ENCODE data around the gene PLEKHA7.

- TF ChIP-seq NR0B2 (CRISPR knock-in tag; IDR thresholded peaks at IDR 0.05) = no peak
- TF ChIP-seq ETV6 (CRISPR knock-in tag; conservative IDR thresholded peaks at IDR 0.05) = no peak
- no peak for TF ChIP-seq MXD4 (CRISPR knock-in tag; IDR thresholded peaks at IDR 0.05)
- TF ChIP-seq REST (IDR thresholded peaks at IDR 0.05; ENCODE audit: borderline replicate concordance in 1 of 2, low read depth in 1 of 2, low read length in 2 of 2) = no peak
- TF ChIP-seq MAFK (conservative IDR thresholded peaks at IDR 0.05 in 1 of 2, IDR thresholded peaks at IDR 0.05 in 1 of 2; ENCODE audit: low read length in 2 of 2) = no peak
- TF ChIP-seq NKX3-1 (CRISPR knock-in tag; IDR thresholded peaks at IDR 0.05) = no peak
- no peak for TF ChIP-seq HNF4A (CRISPR knock-in tag; IDR thresholded peaks at IDR 0.05)
- no peak for TF ChIP-seq FOXP1 (IDR thresholded peaks at IDR 0.05)
- TF ChIP-seq FOXP1 (CRISPR knock-in tag; IDR thresholded peaks at IDR 0.05) = no peak
Observed at GRCh38 chr11:16814410-16815046, 199.7 kb downstream of the PLEKHA7 start.
